Fibroblast of lung (primary cell): ENCODE measurements around the gene STK26.

Source experiments
- CTCF ChIP-seq, 2 donors: IDR thresholded peaks in 1 of 2; conservative IDR thresholded peaks in 1 of 2; 1 replicate in 1 of 2; 2 replicates in 1 of 2; pipeline ENCODE4 v1.5.1; 2011 to 2012; ENCODE audit warnings: low read length in 2 of 2, control low read depth in 1 of 2, inconsistent platforms in 1 of 2, low read depth in 1 of 2, mild to moderate bottlenecking in 1 of 2
- EZH2 ChIP-seq: IDR thresholded peaks from 2 replicates; pipeline ENCODE4 v1.5.1; 2012; ENCODE audit warnings: low read length, control low read depth, mild to moderate bottlenecking; ENCODE audit errors: missing control alignments

DNA sequence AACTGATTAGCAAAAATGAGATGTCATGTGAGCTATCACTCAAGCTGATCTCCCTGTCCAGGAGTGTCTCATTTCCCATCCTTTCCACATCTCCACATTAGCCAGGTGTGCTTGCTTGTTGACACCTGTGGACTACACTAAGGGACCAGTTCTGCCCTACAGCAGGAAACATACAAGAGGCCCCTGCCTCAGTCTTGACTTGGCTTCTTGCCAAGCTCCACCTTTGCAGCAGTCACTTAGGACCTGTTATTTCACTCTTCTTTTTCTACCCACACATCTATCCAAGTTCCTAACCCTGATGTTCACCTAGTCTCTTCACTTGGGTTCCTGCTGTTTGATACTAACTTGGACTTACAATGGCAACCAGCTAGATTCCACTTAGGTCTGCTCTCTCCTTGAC lies 91.5 kb downstream of the STK26 start:
- TF ChIP-seq CTCF (conservative IDR thresholded peaks at IDR 0.05 in 1 of 2, IDR thresholded peaks at IDR 0.05 in 1 of 2; ENCODE audit: low read depth in 1 of 2, low read length in 2 of 2) (no peak), EZH2 (no peak)
